Stimulated activated CD8-positive, alpha-beta memory T cell treated with anti-CD3 and anti-CD28 coated beads, Interleukin-15, amount 100 ng/mL, for 4 hours (primary cell): ENCODE data around the gene SPAG16.

Experiments used
- DNase-seq, 2 donors: peaks; one replicate each; pipeline ENCODE4 v3.0.0-alpha.2; 2020; ENCODE audit warnings: low read depth in 2 of 2

SPAG16 gene

DNA sequence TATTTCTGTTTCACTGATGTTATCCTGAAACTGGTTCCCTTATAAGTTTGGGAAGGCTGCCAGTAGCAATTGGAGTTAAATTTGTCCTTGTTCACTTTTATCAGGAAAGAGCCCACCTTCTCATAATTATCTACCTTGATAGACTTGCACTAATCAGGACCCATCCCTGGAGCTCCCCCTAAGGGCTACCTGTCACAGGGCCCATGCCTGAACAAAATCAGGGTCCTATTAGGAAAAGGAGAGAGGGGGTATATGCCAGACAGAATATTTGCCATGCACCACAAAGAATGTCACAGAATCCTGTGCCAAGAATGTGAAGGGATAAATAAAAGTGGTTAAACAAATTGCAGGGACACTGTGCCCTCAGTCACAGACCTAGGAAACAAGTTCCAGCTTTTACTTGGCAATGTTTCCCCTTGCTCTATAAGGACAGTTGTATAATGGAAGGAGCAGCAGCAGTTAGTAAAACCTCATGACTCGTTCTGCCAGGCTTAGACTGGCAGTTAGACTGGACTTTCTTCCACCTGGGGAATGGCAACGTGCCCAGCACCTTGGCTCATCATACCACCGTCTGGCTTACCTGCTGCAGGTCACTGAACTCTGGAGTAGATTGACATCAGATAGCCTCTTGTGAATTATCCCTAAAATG lies 1094.3 kb downstream of the SPAG16 start:
- DNase-seq: no peak

DNA sequence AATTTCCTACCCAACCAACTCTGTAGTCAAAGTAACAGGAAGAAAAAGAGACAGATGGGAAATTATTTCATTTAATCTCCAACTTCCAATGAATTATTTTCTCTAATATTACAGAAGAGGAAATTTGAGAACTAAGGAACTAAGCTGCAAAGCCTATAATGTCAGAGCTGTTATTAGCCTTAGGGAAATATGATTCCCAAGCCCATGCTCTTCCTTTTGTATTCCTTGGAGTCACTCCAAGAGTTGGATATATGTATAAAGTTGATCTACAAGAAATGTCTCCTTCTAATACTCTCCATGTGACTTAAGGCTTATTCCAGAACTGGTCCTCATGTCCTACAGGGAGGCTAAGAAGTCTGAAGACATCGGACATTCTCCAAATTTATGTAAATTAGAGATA lies 1095.0 kb downstream of the SPAG16 start:
- DNase-seq: no peak

DNA sequence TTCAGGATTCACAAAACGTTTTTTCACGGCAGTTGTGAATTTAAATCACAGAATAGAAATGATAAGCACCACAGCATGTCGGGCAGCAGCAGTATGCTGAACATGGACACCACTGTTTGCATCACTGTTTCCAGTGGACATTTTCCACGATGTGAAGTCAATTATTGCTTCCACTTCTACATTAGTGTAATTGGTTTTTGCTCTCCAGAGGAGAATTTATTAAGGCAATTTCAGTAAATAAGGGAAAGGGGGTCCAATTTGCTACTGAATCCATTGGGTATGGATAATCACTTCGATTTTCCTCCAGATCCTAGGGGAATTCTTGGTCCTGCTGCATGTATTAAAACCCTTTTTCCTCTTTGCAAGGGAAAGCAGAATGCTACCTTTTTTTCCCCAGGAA lies 1096.4 kb downstream of the SPAG16 start:
- no peak for DNase-seq

DNA sequence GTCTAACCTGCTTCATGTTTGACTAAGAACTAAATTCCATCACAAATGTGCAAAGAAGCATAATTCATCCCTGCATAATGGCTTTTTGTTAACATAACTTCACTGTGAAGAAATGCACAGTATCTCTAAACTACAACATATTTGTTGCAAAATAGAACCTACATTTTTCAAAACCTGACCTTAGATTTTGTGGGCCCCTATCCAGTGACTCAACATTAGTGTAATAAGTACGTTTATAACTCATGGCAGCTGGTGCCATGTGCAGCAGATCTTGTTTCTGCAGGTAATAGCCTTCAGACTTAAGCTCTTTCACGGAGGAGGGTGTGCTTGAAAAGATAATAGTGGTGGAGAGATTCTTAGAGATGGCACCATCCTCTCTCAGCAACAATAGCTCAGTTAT lies 1098.0 kb downstream of the SPAG16 start:
- DNase-seq: no peak

DNA sequence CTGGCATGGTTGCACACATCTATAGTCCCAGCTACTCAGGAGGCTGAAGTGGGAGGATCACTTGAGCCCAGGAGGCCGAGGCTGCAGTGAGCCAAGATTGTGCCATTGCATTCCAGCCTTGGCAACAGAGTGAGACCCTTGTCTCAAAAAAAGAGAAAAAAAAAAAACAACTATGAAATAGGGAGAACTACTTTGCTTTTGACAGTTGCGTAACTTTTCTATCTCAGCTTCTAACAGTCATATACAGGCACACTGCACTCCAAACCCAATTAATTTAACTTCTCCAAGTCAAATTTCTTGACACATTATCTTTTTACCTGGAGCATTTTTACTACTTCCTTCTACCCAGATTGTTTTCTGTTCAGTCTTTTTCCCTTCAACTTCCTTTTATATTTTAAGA lies 1102.5 kb downstream of the SPAG16 start:
- DNase-seq: no peak

DNA sequence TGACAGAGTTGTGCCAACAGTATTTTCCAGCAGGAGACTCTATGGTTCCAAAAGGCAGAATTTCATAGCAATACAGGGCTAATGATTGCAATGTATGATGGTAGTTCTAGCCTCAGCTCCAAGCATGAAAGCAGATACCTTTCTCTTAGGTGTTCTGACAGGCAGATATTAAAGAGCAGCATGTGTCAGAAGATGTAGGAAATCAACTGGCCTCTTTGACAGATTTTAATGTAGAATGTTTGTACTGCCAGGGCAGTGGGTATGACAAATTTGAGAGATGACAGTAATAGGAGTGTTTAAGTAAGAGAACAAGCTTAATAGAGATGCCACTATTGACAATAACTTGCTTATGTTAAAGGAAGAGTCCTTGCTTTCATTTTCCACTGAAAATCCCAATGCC lies 1105.1 kb downstream of the SPAG16 start:
- DNase-seq: no peak

DNA sequence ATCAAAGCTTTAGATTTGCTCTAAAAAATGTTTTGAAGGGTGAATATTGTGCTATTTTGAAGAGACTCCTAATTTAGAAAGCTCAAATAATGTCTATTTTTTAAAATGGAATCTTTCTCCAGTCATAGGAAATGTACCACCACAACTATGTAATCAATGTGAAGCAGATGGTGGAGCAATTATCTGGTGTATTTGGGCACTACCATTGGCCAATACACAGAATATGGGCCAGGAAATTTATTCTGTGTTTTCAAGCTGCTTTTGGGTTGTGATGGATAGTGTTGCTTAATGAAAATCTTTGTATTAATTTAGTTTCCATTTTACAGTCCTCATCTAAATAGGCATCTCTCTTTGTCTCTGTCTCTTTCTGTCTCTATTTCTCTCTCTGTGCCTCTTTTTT lies 1109.5 kb downstream of the SPAG16 start:
- DNase-seq: no peak

DNA sequence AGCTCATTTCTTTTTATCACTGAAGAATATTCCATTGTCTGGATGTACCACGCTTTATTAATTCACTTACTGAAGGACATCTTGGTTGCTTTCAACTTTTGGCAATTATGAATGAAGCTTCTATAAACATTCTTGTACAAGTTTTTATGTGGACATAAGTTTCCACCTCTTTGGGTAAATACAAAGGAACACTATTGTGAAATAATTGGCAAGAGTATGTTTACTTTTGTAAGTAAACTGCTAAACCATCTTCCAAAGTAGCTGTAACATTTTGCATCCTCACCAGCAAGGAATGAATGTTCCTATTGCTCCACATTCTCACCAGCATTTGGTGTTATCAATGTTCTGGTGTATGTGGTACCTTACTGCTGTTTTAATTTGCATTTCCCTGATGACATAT lies 1110.8 kb downstream of the SPAG16 start:
- DNase-seq: no peak

DNA sequence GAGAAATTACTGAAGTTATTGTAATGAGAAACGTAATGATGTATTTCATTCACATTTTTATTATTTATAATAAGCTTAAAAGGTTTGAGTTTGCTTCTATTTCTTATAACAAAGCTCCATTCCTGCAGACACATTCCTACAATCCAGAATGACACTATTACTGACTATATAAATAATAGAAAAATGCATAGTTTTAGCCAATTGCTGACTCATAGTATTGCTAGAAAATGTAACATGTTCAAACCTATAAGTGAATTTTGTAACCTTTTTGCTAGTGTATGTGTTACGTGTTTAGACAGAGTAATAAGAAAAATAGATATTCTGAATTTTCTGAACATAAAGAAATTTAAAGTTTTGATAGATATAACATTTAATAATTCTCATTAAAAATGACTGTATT lies 1117.3 kb downstream of the SPAG16 start:
- DNase-seq: no peak

DNA sequence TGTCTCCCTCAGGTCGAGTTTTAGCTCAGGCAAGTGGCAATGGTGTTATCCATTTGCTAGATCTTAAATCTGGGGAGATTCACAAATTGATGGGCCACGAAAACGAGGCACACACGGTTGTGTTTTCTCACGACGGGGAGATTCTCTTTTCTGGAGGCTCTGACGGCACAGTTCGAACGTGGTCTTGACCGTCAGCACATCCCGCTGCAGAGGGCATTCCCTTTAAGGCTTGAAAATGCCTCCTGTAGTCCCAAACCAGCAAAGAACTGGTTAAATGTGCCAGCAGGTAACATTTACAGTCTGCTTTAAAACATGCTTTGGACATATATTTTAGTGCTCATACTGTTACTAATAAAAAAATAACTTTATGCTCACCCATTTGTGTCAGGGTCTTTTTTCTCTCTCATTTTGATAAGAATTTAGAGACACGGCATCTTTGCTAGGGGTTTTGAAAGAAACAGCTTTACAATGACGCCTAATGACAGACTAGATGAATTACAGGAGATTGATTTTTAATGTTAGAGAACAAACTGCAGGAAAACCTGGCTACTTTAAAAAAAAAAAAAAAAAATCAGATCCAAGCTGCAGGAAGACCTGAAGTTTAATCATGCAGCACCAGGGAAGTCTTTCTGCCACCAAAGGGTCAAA lies 1126.0 kb downstream of the SPAG16 start:
- no peak for DNase-seq

DNA sequence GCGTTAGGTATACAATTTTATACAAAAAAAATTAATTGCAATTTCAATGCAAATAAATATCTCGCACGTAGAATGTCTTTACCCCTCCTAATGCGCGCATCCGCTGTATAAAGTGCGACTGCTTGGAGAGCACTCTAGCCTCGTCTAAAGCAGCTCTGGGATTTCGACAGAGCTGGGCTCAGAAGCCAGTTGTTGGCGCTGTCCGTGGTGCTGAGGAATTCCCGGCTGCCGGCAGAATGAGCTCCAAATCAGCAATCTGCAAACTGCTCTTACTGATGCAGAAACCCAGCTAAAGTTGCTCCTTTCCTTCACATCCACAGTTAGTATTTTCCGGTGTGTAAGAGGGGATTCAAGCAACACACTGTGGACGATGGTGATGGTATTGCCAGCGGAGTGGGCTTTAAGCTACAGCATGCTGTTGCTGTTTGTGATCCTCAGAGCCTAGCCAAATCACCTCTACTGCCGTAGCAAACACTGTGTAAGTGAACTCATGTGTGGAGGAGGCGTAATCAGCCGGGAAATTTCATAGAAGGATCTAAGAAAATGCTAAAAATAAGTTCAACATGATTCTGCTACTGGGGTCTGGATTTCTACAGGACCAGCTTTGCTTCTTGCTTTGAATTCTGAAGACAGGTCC lies 1126.8 kb downstream of the SPAG16 start, which contains the start of gene VWC2L:
Gene VWC2L, plus strand, starts transcription at position 137 of the 637 bp plus-strand sequence. CDS start 3,140 bp downstream, outside the sequence.
- DNase-seq: no peak

DNA sequence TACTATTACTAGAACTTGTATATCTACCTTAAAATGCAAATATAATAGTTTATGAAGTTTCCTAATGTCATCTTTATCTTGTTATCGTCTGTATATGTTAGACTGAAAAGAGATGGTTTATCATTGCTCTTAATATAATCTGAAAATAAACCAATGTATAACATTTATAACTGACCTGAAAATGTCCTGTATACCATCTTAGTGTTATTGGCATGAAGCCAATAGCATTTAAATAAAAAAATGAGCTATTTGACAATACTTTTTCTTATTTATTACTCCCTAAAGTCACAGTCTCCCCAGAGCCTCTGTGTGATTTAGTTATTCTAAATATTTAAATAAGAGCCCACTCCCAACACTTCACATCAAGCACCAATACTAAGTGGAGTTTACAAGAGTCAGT lies 1128.4 kb downstream of the SPAG16 start:
- no peak for DNase-seq

DNA sequence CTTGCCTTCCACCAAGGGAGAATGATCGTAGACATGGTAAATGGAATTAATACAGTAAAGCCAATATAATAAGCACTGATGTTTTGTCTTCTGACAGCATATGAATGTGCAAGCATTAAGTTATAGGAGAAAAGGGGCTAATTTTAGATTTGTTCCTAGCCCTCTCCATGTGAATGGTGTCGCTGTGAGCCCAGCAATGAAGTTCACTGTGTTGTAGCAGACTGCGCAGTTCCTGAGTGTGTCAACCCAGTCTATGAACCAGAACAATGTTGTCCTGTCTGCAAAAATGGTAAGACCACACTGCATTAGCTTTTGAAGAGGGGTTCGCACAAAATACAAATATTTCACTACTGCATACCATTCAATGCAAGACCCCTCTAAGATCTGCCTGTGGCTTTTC lies 1152.2 kb downstream of the SPAG16 start:
- DNase-seq: no peak

DNA sequence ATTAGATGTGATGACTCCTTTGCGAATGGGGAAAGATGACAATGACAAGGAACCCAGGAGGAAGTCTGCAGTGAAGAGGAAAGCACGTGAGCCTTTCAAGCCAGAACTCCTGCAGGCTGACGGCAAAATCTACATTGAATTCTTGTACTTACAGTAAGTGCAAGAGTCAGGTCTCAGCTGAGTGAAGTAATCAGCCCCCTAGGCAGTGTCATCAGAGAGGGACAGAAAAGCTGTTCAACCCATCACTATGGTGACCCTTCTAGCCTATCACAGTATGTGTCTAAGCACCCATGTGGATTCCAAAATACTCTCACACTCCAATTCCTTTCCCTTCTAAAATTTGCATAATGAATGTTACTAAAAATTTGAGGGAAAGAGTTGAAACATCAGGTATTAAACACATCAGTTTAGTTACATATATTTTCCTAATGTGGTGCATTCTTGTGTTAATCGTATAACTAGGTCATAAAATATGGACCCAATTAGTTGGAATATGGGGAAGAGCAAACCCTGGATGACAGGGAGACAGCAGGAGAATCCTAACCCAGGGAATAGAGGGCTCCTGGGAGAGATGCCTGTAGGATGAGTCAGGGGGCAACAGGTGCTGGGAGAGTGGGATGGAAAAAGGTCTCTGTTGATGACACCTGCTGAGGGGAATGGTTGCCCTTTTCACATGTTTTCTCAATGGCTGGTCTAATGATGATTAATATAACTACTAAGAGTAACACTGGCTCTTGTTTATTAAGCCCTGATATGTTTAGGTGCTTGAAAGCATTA lies 1166.0 kb downstream of the SPAG16 start:
- DNase-seq: no peak

DNA sequence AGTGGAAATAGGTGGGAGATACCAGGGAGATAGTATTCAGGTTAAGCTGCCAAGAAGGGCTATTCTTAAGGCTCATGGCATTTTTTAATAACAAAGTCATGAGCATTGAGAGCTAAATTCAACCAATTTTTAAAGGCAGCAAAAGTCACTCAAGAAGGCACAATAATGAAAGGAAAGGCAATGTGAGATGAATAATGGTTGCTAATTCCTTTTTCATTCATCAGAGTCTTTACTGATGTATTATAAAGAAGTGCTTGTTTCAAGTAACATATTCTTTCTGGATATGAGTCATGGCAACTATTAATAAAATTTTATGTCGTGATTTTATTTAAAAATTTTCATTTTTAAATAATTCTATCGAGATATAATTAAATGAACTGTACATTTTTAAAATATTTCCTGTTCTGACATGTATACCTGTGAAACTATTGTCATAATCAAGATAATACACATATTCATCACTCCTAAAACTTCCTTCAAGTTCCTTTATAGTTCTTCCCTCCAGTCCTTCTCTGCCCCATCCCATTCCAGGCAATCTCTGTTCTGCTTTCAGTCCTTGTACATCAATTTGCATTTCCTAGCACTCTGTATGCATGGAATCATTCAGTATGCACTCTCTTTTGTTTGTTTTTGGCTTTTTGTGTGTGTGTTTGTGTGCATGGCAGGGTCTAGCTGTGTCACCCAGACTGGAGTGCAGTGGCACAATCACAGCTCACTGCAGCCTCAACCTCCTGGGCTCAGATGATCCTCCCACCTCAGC lies 1167.4 kb downstream of the SPAG16 start:
- no peak for DNase-seq
